K562 (cell line): ENCODE data around the gene ZKSCAN5. TPM values are rescaled to one million over a fixed set of nuclear protein-coding genes. Genes with fewer than 3 reads are reported as not detected.
A peak's percentile ranks its signal among the peaks of the same experiment; 100 is the strongest.

Source experiments
- ATF1 ChIP-seq, 2 experiments: fragments of 450-650 bp in 1 of 2; IDR thresholded peaks; 2 replicates each; pipeline ENCODE4 v1.6.1; 2016; ENCODE audit warnings: missing compliant biosample characterization in 1 of 2, missing genetic modification characterization in 1 of 2
- BACH1 ChIP-seq: fragments of 200-800 bp; sonication (Bioruptor generic); IDR thresholded peaks from 2 replicates; pipeline ENCODE4 v1.6.1; 2016; ENCODE audit warnings: missing genetic modification characterization, missing compliant biosample characterization
- BCOR ChIP-seq: fragments of 450-650 bp; IDR thresholded peaks from 2 replicates; pipeline ENCODE4 v1.6.1; 2016
- CC2D1A ChIP-seq: fragments of 450-650 bp; IDR thresholded peaks from 2 replicates; pipeline ENCODE4 v1.6.1; 2017; ENCODE audit warnings: mild to moderate bottlenecking
- DNMT1 ChIP-seq: fragments of 450-650 bp; IDR thresholded peaks from 2 replicates; pipeline ENCODE4 v1.6.1; 2016; ENCODE audit warnings: antibody characterized with exemption, mild to moderate bottlenecking
- ELF1 ChIP-seq: fragments of 200-800 bp; sonication (Bioruptor generic); IDR thresholded peaks from 2 replicates; pipeline ENCODE4 v1.6.1; 2016; ENCODE audit warnings: missing genetic modification characterization, missing compliant biosample characterization
- FIP1L1 ChIP-seq: fragments of 200-400 bp; formaldehyde crosslinking; IDR thresholded peaks from 2 replicates; pipeline ENCODE4 v1.6.1; 2018; ENCODE audit warnings: mild to moderate bottlenecking, low read depth, low read length; ENCODE audit not compliant: poor library complexity, severe bottlenecking
- HNRNPL ChIP-seq: fragments of 200-400 bp; formaldehyde crosslinking; IDR thresholded peaks from 2 replicates; pipeline ENCODE4 v1.6.1; 2017; ENCODE audit warnings: low read depth, mild to moderate bottlenecking, low read length
- HNRNPLL ChIP-seq: fragments of 200-400 bp; formaldehyde crosslinking; IDR thresholded peaks from 2 replicates; pipeline ENCODE4 v1.6.1; 2017; ENCODE audit warnings: low read length, low read depth, mild to moderate bottlenecking; ENCODE audit not compliant: poor library complexity, severe bottlenecking
- KLF10 ChIP-seq: fragments of 250-450 bp; sonication (Bioruptor Pico); IDR thresholded peaks from 2 replicates; pipeline ENCODE4 v1.6.1; 2021; ENCODE audit warnings: matching md5 sums
- MTA3 ChIP-seq: fragments of 450-650 bp; formaldehyde crosslinking; IDR thresholded peaks from 2 replicates; pipeline ENCODE4 v1.6.1; 2017; ENCODE audit warnings: mild to moderate bottlenecking, borderline replicate concordance
- PHF20 ChIP-seq: fragments of 450-650 bp; IDR thresholded peaks from 2 replicates; pipeline ENCODE4 v1.6.1; 2018; ENCODE audit not compliant: partially characterized antibody
- POLR3G ChIP-seq: IDR thresholded peaks from 2 replicates; pipeline ENCODE4 v1.6.1; 2011; ENCODE audit not compliant: insufficient read length, insufficient replicate concordance; ENCODE audit errors: extremely low read depth
- RCOR1 ChIP-seq, 2 experiments: IDR thresholded peaks; 2 replicates each; pipeline ENCODE4 v1.6.1; 2012; ENCODE audit warnings: low read depth in 2 of 2, low read length in 2 of 2, borderline replicate concordance in 1 of 2, improper control_type of control experiment in 1 of 2
- RNF2 ChIP-seq: sonication (generic); IDR thresholded peaks from 2 replicates; pipeline ENCODE4 v1.6.1; 2016
- SIN3B ChIP-seq: fragments of 450-650 bp; IDR thresholded peaks from 2 replicates; pipeline ENCODE4 v1.6.1; 2017; ENCODE audit warnings: low read depth, mild to moderate bottlenecking, moderate library complexity
- SNRNP70 ChIP-seq: fragments of 200-400 bp; formaldehyde crosslinking; optimal IDR thresholded peaks from 2 replicates; pipeline ENCODE3; 2017; ENCODE audit warnings: low read depth, low read length
- SRSF3 ChIP-seq: fragments of 200-400 bp; formaldehyde crosslinking; IDR thresholded peaks from 2 replicates; pipeline ENCODE4 v1.6.1; 2016; ENCODE audit warnings: mild to moderate bottlenecking, low read length, moderate library complexity; ENCODE audit not compliant: insufficient read depth
- XRCC4 ChIP-seq: IDR thresholded peaks from one replicate; pipeline ENCODE4 v1.6.1; 2011; ENCODE audit not compliant: insufficient read depth, insufficient read length; ENCODE audit errors: extremely low read depth
- XRCC5 ChIP-seq: fragments of 200-400 bp; formaldehyde crosslinking; IDR thresholded peaks from 2 replicates; pipeline ENCODE4 v1.6.1; 2017; ENCODE audit warnings: low read depth, mild to moderate bottlenecking, low read length
- ZNF384 ChIP-seq: IDR thresholded peaks from 2 replicates; pipeline ENCODE4 v1.6.1; 2012; ENCODE audit warnings: low read depth, low read length, improper control_type of control experiment
- ZNF707 ChIP-seq: fragments of 250-450 bp; sonication (Bioruptor Pico); conservative IDR thresholded peaks from 2 replicates; pipeline ENCODE4 v1.8.0; 2022; ENCODE audit warnings: inconsistent platforms, mild to moderate bottlenecking, moderate library complexity
- ZNF780A ChIP-seq: fragments of 250-450 bp; sonication (Bioruptor Pico); IDR thresholded peaks from 2 replicates; pipeline ENCODE4 v1.5.0; 2021; ENCODE audit warnings: mild to moderate bottlenecking
- ZSCAN29 ChIP-seq: fragments of 450-650 bp; IDR thresholded peaks from 2 replicates; pipeline ENCODE4 v1.6.1; 2017
- polyA plus RNA-seq, 8 experiments: library from polyadenylated mRNA; depleted of rRNA in 4 of 8; stranded (reverse) in 5 of 8; unstranded in 3 of 8; fragments of >200 nt; fragmentation: Nextera tagmentation in 2 of 8; fragmentation: Illumina TruSeq in 1 of 8; extraction: Ambion mirVana in 2 of 8; extraction: Trizol in 1 of 8; gene quantifications; 2 replicates each; pipeline versions ENCODE4 v1.2.1 to v1.2.3, GENCODE V29; 2011 to 2014; ENCODE audit warnings: inconsistent platforms in 1 of 8, missing spikeins in 1 of 8
- total RNA-seq, 7 experiments: library from RNA; depleted of rRNA in 6 of 7; stranded (reverse); fragments of >200 nt in 6 of 7; fragmentation: Illumina TruSeq in 2 of 7; extraction: Trizol in 2 of 7; gene quantifications; 2 replicates each; pipeline versions ENCODE4 v1.2.1 to v1.2.3, GENCODE V29; 2011 to 2021; ENCODE audit warnings: low replicate concordance in 1 of 7
- TF ChIP-seq, protein P1 (sequence below): fragments of 250-450 bp; sonication (Bioruptor Pico); IDR thresholded peaks from 2 replicates; pipeline ENCODE4 v1.4.0; 2020; ENCODE audit warnings: mild to moderate bottlenecking, moderate library complexity, borderline replicate concordance
- TF ChIP-seq, protein P2 (sequence below): fragments of 450-650 bp; IDR thresholded peaks from 2 replicates; pipeline ENCODE4 v1.7.0; 2016; ENCODE audit warnings: borderline replicate concordance
- TF ChIP-seq, protein P3 (sequence below), 2 experiments: fragments of 450-650 bp in 1 of 2; sonication (generic) in 1 of 2; formaldehyde crosslinking in 1 of 2; IDR thresholded peaks in 1 of 2; conservative IDR thresholded peaks in 1 of 2; 2 replicates each; pipeline versions ENCODE4 v1.6.1 to v1.8.1; 2016 to 2023; ENCODE audit warnings: mild to moderate bottlenecking in 2 of 2, moderate library complexity in 2 of 2, inconsistent platforms in 1 of 2, missing genetic modification reagents in 1 of 2

ZKSCAN5 gene
- total and polyA plus RNA-seq, 9 of the 15 experiments (the other 6 are each of a cell fraction or from before 2014, with no cell fraction given), result 4.2 to 19.0 (median 15.0) TPM

DNA sequence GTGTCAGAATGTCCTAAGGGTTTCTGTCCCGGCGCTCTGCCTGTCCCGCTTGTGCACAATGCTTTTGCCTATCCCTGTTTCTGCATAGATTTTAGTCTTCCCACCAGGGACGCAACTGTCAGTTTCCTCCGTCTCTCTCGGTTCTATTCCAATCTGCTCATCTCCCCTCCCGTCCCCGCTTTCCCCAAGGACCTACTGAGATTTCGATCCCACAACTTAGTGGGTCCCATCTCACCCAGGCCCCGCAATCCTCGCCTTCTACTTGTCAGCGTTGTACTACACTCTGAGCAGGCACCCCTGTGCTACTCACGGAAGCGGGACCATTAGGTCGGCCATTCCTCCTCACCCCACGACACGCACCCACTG, 53.5 kb downstream of the ZKSCAN5 start (continued):
- TF ChIP-seq, protein P1, sequence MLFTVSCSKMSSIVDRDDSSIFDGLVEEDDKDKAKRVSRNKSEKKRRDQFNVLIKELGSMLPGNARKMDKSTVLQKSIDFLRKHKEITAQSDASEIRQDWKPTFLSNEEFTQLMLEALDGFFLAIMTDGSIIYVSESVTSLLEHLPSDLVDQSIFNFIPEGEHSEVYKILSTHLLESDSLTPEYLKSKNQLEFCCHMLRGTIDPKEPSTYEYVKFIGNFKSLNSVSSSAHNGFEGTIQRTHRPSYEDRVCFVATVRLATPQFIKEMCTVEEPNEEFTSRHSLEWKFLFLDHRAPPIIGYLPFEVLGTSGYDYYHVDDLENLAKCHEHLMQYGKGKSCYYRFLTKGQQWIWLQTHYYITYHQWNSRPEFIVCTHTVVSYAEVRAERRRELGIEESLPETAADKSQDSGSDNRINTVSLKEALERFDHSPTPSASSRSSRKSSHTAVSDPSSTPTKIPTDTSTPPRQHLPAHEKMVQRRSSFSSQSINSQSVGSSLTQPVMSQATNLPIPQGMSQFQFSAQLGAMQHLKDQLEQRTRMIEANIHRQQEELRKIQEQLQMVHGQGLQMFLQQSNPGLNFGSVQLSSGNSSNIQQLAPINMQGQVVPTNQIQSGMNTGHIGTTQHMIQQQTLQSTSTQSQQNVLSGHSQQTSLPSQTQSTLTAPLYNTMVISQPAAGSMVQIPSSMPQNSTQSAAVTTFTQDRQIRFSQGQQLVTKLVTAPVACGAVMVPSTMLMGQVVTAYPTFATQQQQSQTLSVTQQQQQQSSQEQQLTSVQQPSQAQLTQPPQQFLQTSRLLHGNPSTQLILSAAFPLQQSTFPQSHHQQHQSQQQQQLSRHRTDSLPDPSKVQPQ (CRISPR knock-in tag), result no peak
- no peak for TF ChIP-seq MTA3
- no peak for TF ChIP-seq SNRNP70
- no peak for TF ChIP-seq FIP1L1
- no peak for TF ChIP-seq XRCC5
- no peak for TF ChIP-seq ZNF707
- no peak for TF ChIP-seq XRCC4
- TF ChIP-seq, protein P2, sequence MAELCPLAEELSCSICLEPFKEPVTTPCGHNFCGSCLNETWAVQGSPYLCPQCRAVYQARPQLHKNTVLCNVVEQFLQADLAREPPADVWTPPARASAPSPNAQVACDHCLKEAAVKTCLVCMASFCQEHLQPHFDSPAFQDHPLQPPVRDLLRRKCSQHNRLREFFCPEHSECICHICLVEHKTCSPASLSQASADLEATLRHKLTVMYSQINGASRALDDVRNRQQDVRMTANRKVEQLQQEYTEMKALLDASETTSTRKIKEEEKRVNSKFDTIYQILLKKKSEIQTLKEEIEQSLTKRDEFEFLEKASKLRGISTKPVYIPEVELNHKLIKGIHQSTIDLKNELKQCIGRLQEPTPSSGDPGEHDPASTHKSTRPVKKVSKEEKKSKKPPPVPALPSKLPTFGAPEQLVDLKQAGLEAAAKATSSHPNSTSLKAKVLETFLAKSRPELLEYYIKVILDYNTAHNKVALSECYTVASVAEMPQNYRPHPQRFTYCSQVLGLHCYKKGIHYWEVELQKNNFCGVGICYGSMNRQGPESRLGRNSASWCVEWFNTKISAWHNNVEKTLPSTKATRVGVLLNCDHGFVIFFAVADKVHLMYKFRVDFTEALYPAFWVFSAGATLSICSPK, result no peak
- 0 out of 2 replicates have a peak, but pooled peaks have one; percentile 79 for TF ChIP-seq SRSF3
- 0 out of 2 replicates have a peak, but pooled peaks have one; percentile 35 for TF ChIP-seq ZSCAN29
- TF ChIP-seq RCOR1 (IDR thresholded peaks at IDR 0.05; ENCODE audit: borderline replicate concordance in 1 of 2, low read depth in 2 of 2, low read length in 2 of 2), result no peak
- no peak for TF ChIP-seq ELF1 (tag)
- TF ChIP-seq HNRNPL, result no peak
- TF ChIP-seq ZNF780A (CRISPR knock-in tag), result no peak
- no peak for TF ChIP-seq ATF1 (CRISPR knock-in tag; IDR thresholded peaks at IDR 0.05)
- TF ChIP-seq ATF1 (tag; IDR thresholded peaks at IDR 0.05), result no peak
- TF ChIP-seq SIN3B, result no peak
- TF ChIP-seq, protein P3, sequence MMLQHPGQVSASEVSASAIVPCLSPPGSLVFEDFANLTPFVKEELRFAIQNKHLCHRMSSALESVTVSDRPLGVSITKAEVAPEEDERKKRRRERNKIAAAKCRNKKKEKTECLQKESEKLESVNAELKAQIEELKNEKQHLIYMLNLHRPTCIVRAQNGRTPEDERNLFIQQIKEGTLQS (IDR thresholded peaks at IDR 0.05), result no peak
- TF ChIP-seq, protein P3 (CRISPR knock-in tag; conservative IDR thresholded peaks at IDR 0.05), result no peak
- TF ChIP-seq CC2D1A, result no peak
- TF ChIP-seq PHF20, result no peak
- no peak for TF ChIP-seq HNRNPLL
- no peak for TF ChIP-seq KLF10
- no peak for TF ChIP-seq RNF2
- TF ChIP-seq ZNF384, result no peak
- TF ChIP-seq BCOR, result no peak
- TF ChIP-seq DNMT1, result no peak
- no peak for TF ChIP-seq POLR3G
- no peak for TF ChIP-seq BACH1 (tag)
